ENCODE data around the gene ZNF438.

Gene ZNF438

DNA sequence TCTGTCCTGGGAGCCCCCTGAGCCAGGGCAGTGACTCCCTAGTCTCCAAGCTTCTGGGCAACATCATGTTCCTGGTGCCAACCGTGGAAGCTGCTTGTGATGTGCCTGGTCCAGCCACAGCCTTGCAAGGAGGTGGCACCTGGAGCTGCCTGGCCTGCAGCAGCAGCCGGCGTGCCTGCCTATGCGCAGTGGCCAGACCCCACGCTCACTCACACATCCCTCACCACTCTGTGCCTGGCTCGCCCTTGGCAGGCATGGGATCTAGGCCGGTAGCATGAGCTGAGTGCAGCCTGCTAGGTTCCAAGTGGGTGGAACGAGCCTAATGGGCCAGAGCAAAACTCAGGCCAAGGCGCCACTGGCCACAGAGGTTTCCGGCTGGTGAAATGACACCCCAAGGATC is 184.0 kb downstream of the ZNF438 start:
- DNase-seq (ENCODE audit: low spot score) = no peak

- DNase-seq (ENCODE audit: low spot score) = no peak
These were observed 184.5 kb downstream of the ZNF438 start for GRCh38 chr10:30847199-30847598.

GRCh38 chr10:30846710-30847109 is 185.0 kb downstream of the ZNF438 start:
- DNase-seq (ENCODE audit: low spot score) = no peak

DNA sequence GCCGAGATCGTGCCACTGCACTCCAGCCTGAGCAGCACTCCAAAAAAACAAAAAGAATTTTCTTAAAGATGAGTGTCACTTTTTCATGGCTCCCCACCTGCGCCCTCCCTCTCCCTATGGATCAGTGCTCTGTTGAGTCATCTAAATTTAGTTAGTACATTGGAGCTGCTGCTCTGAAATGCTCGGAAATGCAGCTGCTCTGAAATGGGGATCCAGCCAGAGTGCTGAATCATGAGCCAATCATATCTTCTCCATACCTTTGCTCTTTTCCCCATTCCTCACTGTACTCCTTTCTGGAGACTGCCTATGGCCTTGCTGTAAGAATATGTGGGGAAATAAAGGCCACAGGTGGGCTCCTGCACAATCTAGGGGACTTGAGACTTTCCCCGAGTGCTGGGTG is 188.8 kb downstream of the ZNF438 start:
- no peak for DNase-seq (ENCODE audit: low spot score)

- no peak for DNase-seq (ENCODE audit: low spot score)
These were observed 189.5 kb downstream of the ZNF438 start for GRCh38 chr10:30842185-30842584.

GRCh38 chr10:30840395-30841050 is 191.1 kb downstream of the ZNF438 start:
- no peak for DNase-seq (ENCODE audit: low spot score)

DNA sequence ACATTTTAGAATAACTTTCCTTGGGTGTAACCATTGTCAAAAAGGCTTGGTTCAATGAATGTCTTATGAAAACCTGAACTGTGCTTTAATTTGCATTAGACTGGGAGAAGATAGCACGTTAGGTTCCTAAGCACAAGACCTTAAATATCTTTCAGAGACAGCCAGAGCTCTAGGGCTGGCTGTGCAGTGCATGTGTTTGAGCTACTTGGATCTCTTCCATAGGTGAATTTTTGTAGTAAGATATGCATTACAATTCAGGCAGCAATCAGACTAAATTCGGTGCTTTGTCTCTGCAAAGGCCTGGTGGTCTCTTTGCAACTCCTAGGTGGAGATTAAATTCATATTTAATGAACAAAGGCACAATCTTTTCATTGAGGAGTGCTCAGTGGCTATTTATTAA is 192.0 kb downstream of the ZNF438 start:
- DNase-seq (ENCODE audit: low spot score) = no peak

- no peak for DNase-seq (ENCODE audit: low spot score)
These were observed 195.3 kb downstream of the ZNF438 start for GRCh38 chr10:30836406-30836805.

DNA sequence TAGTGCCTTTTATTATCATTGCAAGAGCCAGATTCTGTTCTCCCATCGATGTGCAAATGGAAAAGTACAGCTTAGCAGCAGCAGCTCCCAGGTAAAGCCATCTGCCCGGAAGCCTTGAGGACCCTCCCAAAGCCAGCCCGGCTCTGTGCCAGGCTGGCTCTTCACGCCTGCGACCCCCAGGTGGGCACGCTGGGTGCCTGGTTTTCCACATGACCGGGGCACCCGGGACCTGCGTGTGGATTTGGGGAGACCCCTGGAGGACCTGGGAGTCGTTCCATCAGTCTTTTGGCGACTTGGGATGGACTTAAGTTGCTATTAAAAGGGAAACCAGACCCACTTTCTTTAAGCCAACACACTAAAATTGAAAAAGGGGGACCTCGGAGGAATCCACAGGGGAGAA is 196.5 kb downstream of the ZNF438 start:
- DNase-seq (ENCODE audit: low spot score) = no peak

DNA sequence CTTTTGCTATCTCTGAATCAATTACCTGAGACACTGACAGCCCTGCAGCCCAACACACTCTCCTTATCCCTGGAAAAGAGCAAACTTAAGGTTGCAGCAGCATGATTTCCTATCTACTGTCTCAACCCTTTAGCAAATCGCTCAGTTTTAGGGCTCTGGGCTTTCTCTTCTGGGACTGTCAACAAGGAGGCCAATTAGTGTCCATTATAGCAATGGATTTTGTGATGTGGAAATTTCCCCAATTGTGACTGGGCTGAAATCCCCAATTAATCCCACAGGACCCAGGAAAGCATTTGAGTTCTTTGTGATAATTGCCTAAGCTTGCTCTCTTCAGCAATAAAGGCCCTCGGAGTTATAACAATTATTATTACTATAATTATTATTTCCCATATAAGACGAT is 197.0 kb downstream of the ZNF438 start:
- DNase-seq (ENCODE audit: low spot score) = no peak

DNA sequence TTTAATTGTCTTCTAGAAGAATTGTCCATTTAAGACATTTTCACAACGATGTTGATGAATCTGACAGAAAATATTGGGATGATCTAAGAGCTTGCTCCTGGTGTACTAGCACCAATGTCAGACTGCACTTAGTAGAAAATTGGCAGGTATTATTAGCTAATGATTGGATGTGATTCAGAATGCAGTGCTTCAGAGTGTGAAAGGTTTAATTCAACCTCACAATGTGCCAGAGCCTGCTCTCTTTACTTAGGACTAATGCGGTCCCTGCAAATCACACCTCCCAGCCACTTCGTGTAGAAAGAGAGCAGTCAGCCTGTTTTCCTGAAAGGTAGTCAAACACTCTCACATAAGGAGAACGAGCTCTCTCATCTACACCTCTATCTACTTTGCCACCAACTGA is 197.5 kb downstream of the ZNF438 start:
- DNase-seq (ENCODE audit: low spot score) = no peak

DNA sequence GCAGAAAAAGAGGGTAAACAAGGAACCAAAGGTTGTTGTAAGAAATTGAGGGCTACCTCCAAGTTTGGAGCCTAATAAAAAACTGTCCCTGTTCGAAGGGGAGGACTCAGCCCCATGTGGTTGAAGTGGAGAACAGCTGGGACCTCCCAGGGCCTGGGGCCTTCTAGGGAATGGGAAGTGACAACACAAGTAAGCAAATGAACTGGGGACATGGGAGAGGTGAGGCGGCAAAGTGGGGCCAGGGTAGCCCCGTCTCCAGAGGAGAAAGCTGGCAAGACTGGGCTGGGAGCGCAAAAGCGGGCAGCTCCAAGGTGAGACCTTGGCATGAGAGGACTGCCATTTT is 198.1 kb downstream of the ZNF438 start:
- DNase-seq (ENCODE audit: low spot score) = no peak

- no peak for DNase-seq (ENCODE audit: low spot score)
These were observed 198.7 kb downstream of the ZNF438 start for GRCh38 chr10:30832749-30833627.

GRCh38 chr10:30832001-30832748 is 199.5 kb downstream of the ZNF438 start:
- no peak for DNase-seq (ENCODE audit: low spot score)

GRCh38 chr10:30831426-30831825 is 200.2 kb downstream of the ZNF438 start:
- DNase-seq (ENCODE audit: low spot score) = no peak

DNA sequence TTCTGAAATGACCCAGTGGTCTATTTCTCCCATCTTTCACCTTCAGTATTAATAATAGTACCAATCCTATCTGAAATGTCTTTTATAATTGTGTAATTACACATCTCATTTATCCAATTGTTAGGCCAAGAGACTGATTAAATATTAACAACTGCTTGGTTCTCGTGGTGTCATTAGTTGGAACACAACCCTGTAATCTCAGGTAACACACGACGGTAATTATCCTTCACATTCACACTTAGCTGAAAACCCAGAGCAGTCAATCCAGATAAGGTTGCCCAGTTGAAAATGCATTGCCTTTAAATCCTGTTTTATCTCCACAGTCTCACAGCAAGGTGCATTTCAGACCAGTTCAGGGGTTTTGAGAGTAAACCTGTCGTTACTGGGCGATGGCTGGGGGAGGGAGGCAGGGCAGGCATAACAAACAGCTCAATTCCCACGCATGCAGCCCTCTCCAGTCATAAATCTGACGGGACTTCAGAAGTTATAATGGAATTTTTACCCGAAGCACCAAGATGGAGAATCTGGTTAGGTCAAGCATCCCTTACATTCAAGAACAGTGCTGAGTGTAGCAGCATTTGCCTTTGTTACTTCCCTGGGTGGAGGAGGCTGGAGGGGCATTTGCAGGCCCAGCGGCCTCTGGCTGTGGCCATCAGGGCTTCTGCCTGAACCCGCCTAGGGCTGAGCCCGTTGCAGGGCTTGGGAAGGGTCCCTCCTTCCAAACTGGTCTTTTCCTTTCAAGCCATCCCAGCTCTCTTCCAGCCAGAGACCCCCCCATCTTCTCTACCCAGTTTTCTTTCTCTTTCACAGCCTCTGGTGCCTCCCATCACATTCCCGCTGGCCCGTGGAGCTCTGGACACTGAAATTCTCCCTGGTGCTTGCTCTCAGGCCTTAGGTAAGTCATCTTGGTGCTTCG is 201.1 kb downstream of the ZNF438 start:
- DNase-seq (ENCODE audit: low spot score) = no peak

DNA sequence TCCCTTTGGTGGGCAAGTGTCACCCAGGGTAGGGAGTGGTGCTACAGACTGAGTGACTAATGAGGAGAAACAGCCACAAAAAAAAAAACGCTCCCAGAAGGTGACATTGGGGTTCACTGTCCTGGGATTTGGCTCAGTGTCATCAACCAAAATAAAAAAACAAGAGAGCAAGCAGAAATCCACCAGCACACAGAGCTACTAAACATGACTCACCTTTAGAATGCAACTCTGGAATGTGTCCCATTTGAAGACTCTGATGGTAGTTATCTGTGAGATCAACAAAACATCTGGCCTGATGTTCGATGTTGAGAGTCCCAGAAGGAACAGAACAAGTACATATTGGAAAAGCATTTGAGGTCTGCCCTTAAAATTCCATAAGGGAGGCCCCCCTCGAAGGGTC is 201.8 kb downstream of the ZNF438 start:
- DNase-seq (ENCODE audit: low spot score) = no peak

- no peak for DNase-seq (ENCODE audit: low spot score)
These were observed 203.0 kb downstream of the ZNF438 start for GRCh38 chr10:30828680-30829079.

- DNase-seq (ENCODE audit: low spot score) = no peak
These were observed 203.5 kb downstream of the ZNF438 start for GRCh38 chr10:30828164-30828563.

- no peak for DNase-seq (ENCODE audit: low spot score)
These were observed 204.0 kb downstream of the ZNF438 start for GRCh38 chr10:30827531-30828120.

GRCh38 chr10:30826679-30827078 is 205.0 kb downstream of the ZNF438 start:
- no peak for DNase-seq (ENCODE audit: low spot score)

GRCh38 chr10:30825495-30825894 is 206.2 kb downstream of the ZNF438 start:
- DNase-seq (ENCODE audit: low spot score) = no peak
